OCI-M2 (cell line): ENCODE data around the gene CHPT1.
"Not testable (repeated sequence)": the region's sequence is repeated elsewhere in the genome, so short reads cannot be mapped to it uniquely, and the experiment has no call there.

Experiments used
- DNase-seq: peaks from one replicate; lab custom pipeline; 2025; ENCODE audit not compliant: unreplicated experiment; lab: John Stamatoyannopoulos, UW

Gene CHPT1

DNA sequence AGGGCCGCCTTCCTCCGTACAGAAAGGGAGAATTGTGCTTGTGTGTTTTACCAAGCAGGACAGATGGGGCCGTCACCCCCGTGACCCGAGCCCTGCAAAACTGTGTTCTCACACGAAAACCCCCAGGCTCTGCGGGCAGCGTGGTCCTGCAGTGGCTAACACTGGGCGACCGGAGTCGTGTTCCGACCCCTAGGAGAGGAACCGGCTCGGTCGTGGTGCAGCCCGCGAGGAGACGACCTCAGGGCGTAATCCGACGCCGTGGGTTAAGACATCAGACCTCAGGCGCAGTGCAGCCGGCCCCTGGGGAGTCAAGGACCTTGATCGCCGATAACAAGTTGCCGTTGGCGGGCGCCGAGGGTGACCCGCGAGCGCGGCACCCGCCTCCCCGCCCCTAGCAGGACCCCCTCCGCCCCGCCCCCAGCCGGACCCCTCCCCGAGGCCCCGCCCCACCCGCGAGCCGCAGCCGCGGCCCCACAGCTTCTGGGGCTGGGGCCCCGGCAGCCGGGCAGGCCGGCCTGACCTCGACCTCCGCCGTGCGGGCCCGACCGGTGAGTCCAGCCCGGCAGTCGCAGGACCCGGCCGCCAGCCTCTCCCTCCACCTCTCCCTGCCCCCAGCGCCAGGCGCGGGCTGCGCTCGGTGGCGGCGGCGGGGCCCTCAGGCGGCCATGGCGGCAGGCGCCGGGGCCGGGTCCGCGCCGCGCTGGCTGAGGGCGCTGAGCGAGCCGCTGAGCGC is at the start of gene CHPT1:
CHPT1 (plus strand) TSS at position 444 of the 733 bp plus-strand sequence; CDS start at position 666, 222 bp downstream.
- DNase-seq = peak; percentile 24

GRCh38 chr12:101647711-101648110 is 49.7 kb upstream of the CHPT1 start:
- no peak for DNase-seq

DNA sequence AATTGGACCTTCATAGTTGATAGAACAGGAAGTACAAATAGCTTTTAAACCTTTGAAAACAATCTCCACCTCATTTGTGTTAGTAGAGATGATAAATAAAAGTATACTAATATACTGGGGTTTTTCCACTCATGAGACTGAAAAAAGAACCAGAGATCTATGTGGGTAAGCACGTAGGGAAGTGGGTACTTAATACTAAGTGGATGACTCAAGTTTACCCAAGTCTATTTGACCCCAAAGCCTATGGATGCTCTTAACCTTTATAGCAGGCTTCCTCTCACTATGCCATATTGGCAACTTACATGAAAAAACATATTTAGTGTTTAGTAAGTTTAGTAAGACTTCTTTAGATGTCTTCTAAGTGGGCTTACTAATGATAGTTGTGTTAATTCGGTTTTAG is 49.2 kb upstream of the CHPT1 start:
- DNase-seq = no peak

- no peak for DNase-seq
Observed at GRCh38 chr12:101650346-101651117, 46.9 kb upstream of the CHPT1 start.

GRCh38 chr12:101653030-101653429 is 44.4 kb upstream of the CHPT1 start:
- DNase-seq = no peak

DNA sequence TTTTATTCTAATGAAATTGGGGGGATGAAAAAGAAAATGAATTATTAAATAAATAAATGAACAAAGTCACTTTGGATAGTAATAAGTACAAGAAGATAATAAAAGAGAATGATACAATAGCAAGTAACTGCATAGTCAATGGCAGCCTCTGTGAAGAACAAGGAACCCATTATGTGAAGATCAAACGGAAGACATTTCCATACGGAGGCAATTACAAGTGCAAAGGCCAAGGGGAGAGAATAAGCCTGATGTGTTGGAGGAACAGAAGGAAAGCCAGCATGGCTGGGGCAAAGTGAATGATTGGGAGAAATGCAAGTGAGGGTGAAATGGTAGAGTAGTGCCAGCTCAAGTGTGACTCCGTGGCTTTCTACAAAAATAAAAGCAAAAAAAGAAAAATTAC is 43.9 kb upstream of the CHPT1 start:
- no peak for DNase-seq

- DNase-seq = no peak
Observed at GRCh38 chr12:101654442-101654841, 43.0 kb upstream of the CHPT1 start.

DNA sequence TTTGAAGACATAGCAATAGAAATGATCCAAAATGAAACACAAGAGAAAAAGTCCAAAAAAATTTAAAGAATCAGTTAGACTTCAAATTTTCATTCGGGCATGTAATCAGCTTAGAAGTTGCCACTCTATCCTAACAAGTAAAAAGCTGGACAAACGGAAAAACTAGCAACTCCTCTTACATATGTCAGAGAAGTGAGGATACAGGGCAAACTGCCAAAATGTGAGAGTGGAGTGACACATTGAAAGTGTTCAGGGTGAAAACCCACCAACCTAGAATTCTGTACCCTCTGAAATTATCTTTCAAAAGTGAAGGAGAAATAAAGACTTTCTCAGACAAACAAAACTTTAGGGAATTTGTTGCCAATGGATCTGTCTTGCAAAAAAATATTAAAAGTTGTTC is 42.0 kb upstream of the CHPT1 start:
- DNase-seq = no peak

DNA sequence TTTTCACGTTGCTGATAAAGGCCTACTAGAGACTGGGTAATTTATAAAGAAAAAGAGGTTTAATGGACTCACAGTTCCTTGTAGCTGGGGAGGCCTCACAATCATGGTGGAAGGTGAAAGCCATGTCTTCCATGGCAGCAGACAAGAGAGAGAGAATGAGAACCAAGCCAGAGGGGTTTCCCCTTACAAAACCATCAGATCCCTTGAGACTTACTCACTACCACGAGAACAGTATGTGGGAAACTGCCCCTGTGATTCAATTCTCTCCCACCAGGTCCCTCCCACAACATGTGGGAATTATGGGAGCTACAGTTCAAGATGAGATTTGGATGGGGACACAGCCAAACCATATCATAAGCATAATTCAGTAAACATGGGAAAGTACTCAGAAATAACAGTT is 36.8 kb upstream of the CHPT1 start:
- DNase-seq = not testable (repeated sequence)

DNA sequence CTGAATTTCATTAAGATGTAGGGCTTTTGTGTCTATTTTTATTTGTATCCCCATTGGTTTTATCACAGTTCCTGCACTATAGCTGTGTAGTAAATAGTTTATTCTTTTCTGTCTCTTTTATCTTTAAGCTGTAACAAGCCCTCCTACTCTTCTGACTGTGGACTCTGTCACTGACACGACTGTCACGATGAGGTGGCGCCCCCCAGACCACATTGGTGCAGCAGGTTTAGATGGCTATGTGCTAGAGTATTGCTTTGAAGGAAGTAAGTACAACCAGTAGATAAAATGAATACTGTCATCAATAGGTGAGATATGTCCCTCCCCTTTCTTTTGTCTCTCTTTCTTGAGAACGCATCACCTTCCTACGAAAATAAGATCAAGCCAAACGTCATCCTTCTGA is 34.1 kb upstream of the CHPT1 start:
- DNase-seq = no peak

DNA sequence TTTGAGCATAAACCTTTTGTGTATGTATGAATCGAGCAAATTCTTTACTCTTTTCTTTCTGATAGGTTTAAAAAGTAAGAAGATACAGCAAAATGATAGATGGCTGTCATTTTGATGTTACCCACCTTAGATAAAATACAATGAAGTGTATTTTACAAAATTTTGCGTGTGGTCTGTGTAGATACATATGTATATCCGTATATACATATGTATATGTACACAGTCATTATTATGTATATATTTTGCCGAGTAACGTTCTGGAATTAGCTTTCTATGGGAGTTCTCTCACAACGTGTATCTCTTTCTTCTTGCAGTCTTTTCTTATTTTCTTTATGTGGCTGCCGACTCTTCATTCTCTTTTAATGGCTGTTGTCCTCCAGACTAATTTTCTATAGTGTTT is 32.4 kb upstream of the CHPT1 start:
- no peak for DNase-seq

GRCh38 chr12:101666052-101666728 is 31.2 kb upstream of the CHPT1 start:
- DNase-seq = no peak

DNA sequence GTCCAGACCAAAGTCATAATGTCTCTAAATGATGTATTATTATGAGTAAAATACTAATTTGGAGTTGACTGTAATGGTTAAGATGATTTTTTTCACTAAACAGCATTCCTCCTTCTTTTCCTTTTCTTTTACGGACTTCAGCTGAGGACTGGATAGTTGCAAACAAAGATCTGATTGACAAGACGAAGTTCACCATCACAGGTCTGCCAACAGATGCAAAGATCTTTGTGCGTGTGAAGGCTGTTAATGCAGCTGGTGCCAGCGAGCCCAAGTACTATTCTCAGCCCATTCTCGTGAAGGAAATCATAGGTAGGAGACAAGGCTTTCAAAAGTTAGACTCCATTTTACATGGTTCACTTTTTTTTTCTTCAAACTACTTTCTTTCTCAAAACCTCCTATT is 29.8 kb upstream of the CHPT1 start:
- DNase-seq = no peak

DNA sequence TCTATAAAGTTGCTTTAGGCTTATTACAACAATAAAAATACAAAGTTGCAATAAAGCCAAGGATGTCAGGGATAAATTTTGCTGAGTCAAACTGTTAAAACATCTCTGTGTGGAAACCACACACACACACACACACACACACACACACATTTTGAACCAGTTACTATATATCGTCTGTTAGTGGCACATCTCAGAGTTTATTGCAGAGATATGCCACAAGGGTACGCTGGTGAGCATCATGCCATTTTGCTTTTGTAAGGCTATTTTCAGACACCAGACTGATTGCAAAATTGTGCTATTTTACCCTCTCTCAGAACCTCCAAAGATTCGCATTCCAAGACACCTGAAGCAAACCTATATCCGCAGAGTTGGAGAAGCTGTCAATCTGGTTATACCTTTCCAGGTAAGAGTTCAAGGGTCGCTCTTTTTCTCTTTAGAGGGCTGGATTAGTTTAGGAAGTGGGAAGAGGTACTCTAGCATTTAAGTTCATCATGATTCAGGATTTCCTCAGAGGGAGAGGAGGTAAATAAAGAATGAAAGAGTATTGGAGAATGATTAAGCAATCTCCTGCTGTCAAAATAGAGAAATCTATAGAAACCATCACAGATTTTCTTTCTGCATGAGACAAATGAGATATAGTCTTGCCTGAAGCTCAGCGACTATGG is 27.3 kb upstream of the CHPT1 start:
- DNase-seq = no peak

DNA sequence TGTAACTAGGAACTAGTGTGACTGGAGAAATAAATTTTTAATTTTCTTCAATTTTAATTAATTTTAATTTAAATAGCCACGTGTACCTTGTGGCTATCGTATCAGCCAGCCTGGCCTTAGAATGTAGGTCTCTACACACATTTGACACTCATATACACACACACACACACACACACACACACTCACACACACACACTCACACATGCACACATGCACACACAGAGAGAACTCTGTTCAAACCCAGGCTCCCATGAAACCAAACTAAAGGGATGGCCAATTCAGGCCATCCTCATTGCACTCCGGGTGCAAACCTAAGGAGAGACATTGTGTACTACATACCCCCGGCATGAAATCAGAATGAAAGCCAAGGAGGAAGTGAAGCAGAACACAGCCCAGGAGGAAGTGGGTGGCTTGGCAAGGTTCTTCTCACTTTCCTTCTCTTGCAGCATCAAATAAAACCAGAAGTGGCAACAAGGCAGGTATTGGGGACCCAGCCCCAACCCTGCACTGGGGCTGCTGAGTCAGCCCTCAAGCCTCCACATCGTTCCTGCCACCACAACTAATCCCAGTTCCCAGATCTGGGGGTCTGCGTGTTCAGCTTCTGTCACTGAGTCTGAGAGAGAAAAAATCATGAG is 26.2 kb upstream of the CHPT1 start:
- no peak for DNase-seq

GRCh38 chr12:101671833-101672232 is 25.6 kb upstream of the CHPT1 start:
- DNase-seq = no peak

DNA sequence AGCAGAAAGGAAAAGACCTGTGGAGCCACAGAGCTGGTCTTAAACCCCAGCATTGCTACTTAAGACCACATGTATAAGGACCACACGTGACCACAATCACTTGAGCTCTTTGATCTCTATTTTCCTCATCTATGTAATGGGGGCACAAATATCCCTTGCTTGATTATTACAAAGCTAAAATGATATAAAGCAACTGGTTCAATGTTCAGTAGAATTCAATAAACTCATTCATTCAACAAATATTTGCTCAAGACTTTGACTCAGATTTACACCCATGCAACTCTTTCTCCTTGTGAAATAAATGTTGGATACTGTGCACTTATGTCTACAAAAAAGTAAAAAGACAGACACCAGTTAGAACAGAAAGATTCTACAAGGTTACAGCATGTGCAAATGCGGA is 21.9 kb upstream of the CHPT1 start:
- no peak for DNase-seq

- DNase-seq = not testable (repeated sequence)
Observed at GRCh38 chr12:101676497-101676896, 20.9 kb upstream of the CHPT1 start.

- DNase-seq = no peak
Observed at GRCh38 chr12:101678081-101678480, 19.4 kb upstream of the CHPT1 start.

GRCh38 chr12:101680240-101680639 is 17.2 kb upstream of the CHPT1 start:
- no peak for DNase-seq

DNA sequence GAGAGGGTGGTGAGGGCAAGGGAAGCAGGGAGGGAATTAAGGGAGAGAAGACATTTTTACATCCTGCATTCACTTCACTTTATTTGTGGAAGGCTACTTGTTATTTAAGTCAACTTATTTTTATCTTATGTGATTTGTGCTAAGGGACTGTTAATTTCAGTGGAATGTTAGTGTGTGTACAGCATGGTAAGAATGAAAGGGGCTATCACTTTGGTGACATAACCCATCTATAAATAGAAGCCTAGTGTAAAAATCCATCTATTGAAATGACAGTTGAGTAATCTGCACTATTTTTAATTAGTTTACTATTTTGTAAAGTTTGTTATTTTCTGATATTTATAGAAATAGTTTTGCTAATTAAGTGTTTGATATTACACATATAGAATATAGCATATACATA is 16.8 kb upstream of the CHPT1 start:
- no peak for DNase-seq
